ENCODE results near the gene PSRC1. TPM values are rescaled to one million over a fixed set of nuclear protein-coding genes. Genes with fewer than 3 reads are reported as not detected.

PSRC1 gene
- polyA plus RNA-seq, 1 experiment: 25.9 TPM

GRCh38 chr1:109257682-109258421, 25.1 kb downstream of the PSRC1 start:
- ChIA-PET CTCF (interaction anchor here (1.0 to 2.3 kb wide), 4 partner anchors 11 to 274 kb away, joined by 3 to 10 read pairs (median 6); partner anchors contain the start of gene SORT1), POLR2A (no interaction called here)
- DNase-seq (ENCODE audit: low read depth): no peak

GRCh38 chr1:109256971-109257681, 25.8 kb downstream of the PSRC1 start:
- H3K4me3 ChIP-seq (ENCODE audit: low read depth, low read length): no peak overlapping the region
- ChIA-PET POLR2A (no interaction called here), CTCF (interaction anchor here (1.0 to 2.3 kb wide), 6 partner anchors 12 to 275 kb away, joined by 3 to 10 read pairs (median 4); partner anchors contain the start of genes CYB561D1 and SORT1)
- H3K36me3 ChIP-seq (ENCODE audit: control insufficient read depth, insufficient read depth, low read length): no peaks in the 10 kb centered on the region
- H3K27me3 ChIP-seq (ENCODE audit: control insufficient read depth, insufficient read depth, low read length): no peaks in the 10 kb centered on the region
- DNase-seq (ENCODE audit: low read depth): no peak
- no peak for TF ChIP-seq CTCF (IDR thresholded peaks at IDR 0.05; ENCODE audit: insufficient read depth, low read depth, low read length)

More at GRCh38 chr1:109257682-109258421, 25.1 kb downstream of the PSRC1 start:
- H3K4me3 ChIP-seq (ENCODE audit: low read depth, low read length): no peak overlapping the region
- no peak for TF ChIP-seq CTCF (IDR thresholded peaks at IDR 0.05; ENCODE audit: insufficient read depth, low read depth, low read length)
- H3K27me3 ChIP-seq (ENCODE audit: control insufficient read depth, insufficient read depth, low read length): no peaks in the 10 kb centered on the region
- no peaks in the 10 kb centered on the region for H3K36me3 ChIP-seq (ENCODE audit: control insufficient read depth, insufficient read depth, low read length)

GRCh38 chr1:109256085-109256484, 26.9 kb downstream of the PSRC1 start:
- CTCF ChIA-PET: interaction anchor here (0.6 to 2.3 kb wide), 6 partner anchors 13 to 276 kb away, joined by 3 to 10 read pairs (median 4); partner anchors contain the start of gene CYB561D1
- POLR2A ChIA-PET: no interaction called here

GRCh38 chr1:109255678-109256077, 27.3 kb downstream of the PSRC1 start:
- no peaks in the 10 kb centered on the region for H3K36me3 ChIP-seq (ENCODE audit: control insufficient read depth, insufficient read depth, low read length)
- H3K4me3 ChIP-seq (ENCODE audit: low read depth, low read length): no peak overlapping the region
- no peak for DNase-seq (ENCODE audit: low read depth)
- no peak for TF ChIP-seq CTCF (IDR thresholded peaks at IDR 0.05; ENCODE audit: insufficient read depth, low read depth, low read length)
- ChIA-PET POLR2A (no interaction called here), CTCF (interaction anchor here (1.0 to 2.3 kb wide), 6 partner anchors 8 to 277 kb away, joined by 3 to 10 read pairs (median 4); no protein-coding TSS in a partner anchor)
- H3K27me3 ChIP-seq (ENCODE audit: control insufficient read depth, insufficient read depth, low read length): no peaks in the 10 kb centered on the region

More at GRCh38 chr1:109256085-109256484, 26.9 kb downstream of the PSRC1 start:
- no peak overlapping the region for H3K4me3 ChIP-seq (ENCODE audit: low read depth, low read length)
- no peaks in the 10 kb centered on the region for H3K27me3 ChIP-seq (ENCODE audit: control insufficient read depth, insufficient read depth, low read length)
- no peak for DNase-seq (ENCODE audit: low read depth)
- no peak for TF ChIP-seq CTCF (IDR thresholded peaks at IDR 0.05; ENCODE audit: insufficient read depth, low read depth, low read length)
- no peaks in the 10 kb centered on the region for H3K36me3 ChIP-seq (ENCODE audit: control insufficient read depth, insufficient read depth, low read length)

- no peak for TF ChIP-seq CTCF (IDR thresholded peaks at IDR 0.05; ENCODE audit: insufficient read depth, low read depth, low read length)
- Histone ChIP-seq H3K27me3 (ENCODE audit: control insufficient read depth, insufficient read depth, low read length) (no peaks in the 10 kb centered on the region), H3K4me3 (ENCODE audit: low read depth, low read length) (no peak overlapping the region), H3K36me3 (ENCODE audit: control insufficient read depth, insufficient read depth, low read length) (no peaks in the 10 kb centered on the region)
- DNase-seq (ENCODE audit: low read depth): no peak
- ChIA-PET POLR2A (interaction anchor here (1.3 kb wide), 1 partner anchor 21 kb away, joined by 3 read pairs; no protein-coding TSS in a partner anchor), CTCF (interaction anchor here (1.0 to 2.3 kb wide), 7 partner anchors 9 to 155 kb away, joined by 3 to 10 read pairs (median 3); no protein-coding TSS in a partner anchor)
Observed at GRCh38 chr1:109255097-109255651, 27.8 kb downstream of the PSRC1 start.

Measured in BJ (cell line).